GM23338 (cell line): ENCODE results near the gene SHOX.

Source experiments
- EZH2 ChIP-seq: fragments of 200-600 bp; sonication (generic); IDR thresholded peaks from one replicate; pipeline ENCODE4 v1.8.0; 2017; ENCODE audit warnings: antibody characterized with exemption, mild to moderate bottlenecking, low read depth; ENCODE audit not compliant: unreplicated experiment
- EZH2phosphoT487 ChIP-seq: fragments of 200-600 bp; sonication (generic); IDR thresholded peaks from one replicate; pipeline ENCODE4 v1.8.1; 2018; ENCODE audit warnings: antibody characterized with exemption; ENCODE audit not compliant: unreplicated experiment
- STAT1 ChIP-seq: IDR thresholded peaks from one replicate; pipeline ENCODE4 v1.6.1; 2016; ENCODE audit warnings: antibody characterized with exemption; ENCODE audit not compliant: unreplicated experiment
- TF ChIP-seq, protein P1 (sequence below), 2 experiments: fragments of 200-600 bp in 1 of 2; sonication (generic) in 1 of 2; conservative IDR thresholded peaks; 2 replicates each; pipeline versions ENCODE4 v1.5.1 to v1.6.1; 2016 to 2017; ENCODE audit warnings: antibody characterized with exemption in 2 of 2, low read depth in 2 of 2, mild to moderate bottlenecking in 2 of 2, moderate library complexity in 1 of 2

DNA sequence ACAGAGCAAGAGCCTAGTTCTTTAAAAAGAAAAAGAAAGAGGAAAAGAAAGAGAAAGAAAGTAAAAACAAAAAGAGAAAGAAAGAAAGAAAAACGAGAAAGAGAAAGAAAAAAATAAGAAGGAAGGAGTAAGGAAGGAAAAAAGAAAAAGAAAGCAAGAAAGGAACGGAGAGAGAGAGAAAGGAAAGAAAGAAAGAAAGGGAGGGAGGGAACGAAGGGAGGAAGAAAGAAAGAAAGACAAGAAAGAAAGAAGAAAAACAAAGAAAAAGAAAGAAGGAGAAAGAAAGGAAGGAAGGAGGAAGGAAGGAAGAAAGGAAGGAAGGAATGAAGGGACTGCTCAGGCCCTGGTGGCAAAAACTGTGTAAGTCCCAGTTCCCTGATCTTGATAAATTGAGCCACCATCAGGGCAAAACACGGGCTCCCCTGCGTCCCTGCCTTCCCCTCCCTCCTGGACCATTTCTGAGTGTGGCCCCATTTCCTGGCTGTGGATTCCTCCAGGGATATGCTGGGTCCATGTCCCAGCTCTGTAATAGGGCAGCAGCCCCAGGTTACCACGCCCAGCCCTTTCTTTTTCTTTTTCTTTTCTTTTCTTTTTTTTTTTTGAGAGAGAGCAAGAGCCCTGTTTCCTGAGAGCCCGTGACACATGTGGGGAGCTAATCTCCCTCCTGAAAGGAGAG is 44.8 kb downstream of the SHOX start:
- TF ChIP-seq, protein P1, sequence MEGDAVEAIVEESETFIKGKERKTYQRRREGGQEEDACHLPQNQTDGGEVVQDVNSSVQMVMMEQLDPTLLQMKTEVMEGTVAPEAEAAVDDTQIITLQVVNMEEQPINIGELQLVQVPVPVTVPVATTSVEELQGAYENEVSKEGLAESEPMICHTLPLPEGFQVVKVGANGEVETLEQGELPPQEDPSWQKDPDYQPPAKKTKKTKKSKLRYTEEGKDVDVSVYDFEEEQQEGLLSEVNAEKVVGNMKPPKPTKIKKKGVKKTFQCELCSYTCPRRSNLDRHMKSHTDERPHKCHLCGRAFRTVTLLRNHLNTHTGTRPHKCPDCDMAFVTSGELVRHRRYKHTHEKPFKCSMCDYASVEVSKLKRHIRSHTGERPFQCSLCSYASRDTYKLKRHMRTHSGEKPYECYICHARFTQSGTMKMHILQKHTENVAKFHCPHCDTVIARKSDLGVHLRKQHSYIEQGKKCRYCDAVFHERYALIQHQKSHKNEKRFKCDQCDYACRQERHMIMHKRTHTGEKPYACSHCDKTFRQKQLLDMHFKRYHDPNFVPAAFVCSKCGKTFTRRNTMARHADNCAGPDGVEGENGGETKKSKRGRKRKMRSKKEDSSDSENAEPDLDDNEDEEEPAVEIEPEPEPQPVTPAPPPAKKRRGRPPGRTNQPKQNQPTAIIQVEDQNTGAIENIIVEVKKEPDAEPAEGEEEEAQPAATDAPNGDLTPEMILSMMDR (conservative IDR thresholded peaks at IDR 0.05; ENCODE audit: low read depth in 2 of 2), result no peak
- TF ChIP-seq EZH2, result no peak
- TF ChIP-seq EZH2phosphoT487, result no peak
- no peak for TF ChIP-seq STAT1
